ENCODE data around the gene VPS13D. TPM values are rescaled to one million over a fixed set of nuclear protein-coding genes. Genes with fewer than 3 reads are reported as not detected.

VPS13D gene
- total and polyA plus RNA-seq, 2 of the 4 experiments (the other 2 are of a cell fraction), result 9.0 to 16.3 TPM

DNA sequence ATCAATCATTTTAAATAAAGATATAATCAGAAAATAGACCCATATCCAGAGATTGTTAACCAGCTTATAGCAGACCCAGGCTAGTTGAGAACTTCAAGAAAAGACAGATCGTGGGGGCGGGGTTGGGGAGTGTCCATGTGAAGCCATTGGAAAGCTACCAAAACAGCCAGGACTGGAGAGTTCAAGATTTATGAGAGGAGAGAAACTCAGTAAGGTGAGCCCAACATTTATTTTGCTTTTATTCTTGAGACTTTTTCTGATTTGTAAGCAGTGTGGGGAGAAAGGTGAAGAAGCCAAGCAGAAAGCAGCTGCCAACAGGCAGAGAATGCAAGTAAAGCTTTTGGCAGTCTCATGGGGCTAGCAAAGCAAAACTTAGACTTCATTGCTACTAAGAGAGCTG lies 179.9 kb downstream of the VPS13D start:
- no peak overlapping the region for H2BK120ac ChIP-seq (ENCODE audit: low read depth, low read length)
- ChIA-PET CTCF (interaction anchor here (1.1 kb wide), 1 partner anchor 25 kb away, joined by 5 read pairs; no protein-coding TSS in a partner anchor), POLR2A (ENCODE audit: unreplicated experiment) (no interaction called here)
- H3K14ac ChIP-seq (replicated peaks; ENCODE audit: low read depth, low read length), result no peak overlapping the region
- H3K18ac ChIP-seq (ENCODE audit: low read depth, low read length), result no peak overlapping the region
- no peaks in the 10 kb centered on the region; the same call in 1 of the 2 replicates for H3K9me3 ChIP-seq (ENCODE audit: control insufficient read depth, insufficient read depth, low read length)
- no peak overlapping the region for H3K4me3 ChIP-seq (ENCODE audit: insufficient read depth, low read depth, low read length)
- H3K9me1 ChIP-seq (ENCODE audit: insufficient read depth, low read length), result peaks cover 16% of the 10 kb centered on the region
- dilution Hi-C loops (cut with HindIII; ENCODE audit: low sequenced_read_pairs, unreplicated experiment) (no loop called here), in situ Hi-C loops (cut with MboI; ENCODE audit: low sequenced_read_pairs) (loop anchor here (25.0 kb wide), 1 partner anchor 203 kb away; the partner anchor contains the start of gene DHRS3), intact Hi-C loops (cut with micrococcal nuclease) (loop anchor here (5.0 kb wide), 1 partner anchor 53 kb away; no protein-coding TSS in a partner anchor)
- H2AFZ ChIP-seq (replicated peaks; ENCODE audit: low read length, poor library complexity), result no peak overlapping the region
- H3K23ac ChIP-seq (ENCODE audit: low read depth, low read length), result no peak overlapping the region
- no peak overlapping the region for H3K4me2 ChIP-seq (ENCODE audit: low read depth, low read length)
- H2BK20ac ChIP-seq (ENCODE audit: low read depth, low read length), result no peak overlapping the region
- H3K4me1 ChIP-seq (ENCODE audit: control insufficient read depth, insufficient read depth, low read length), result peaks cover 22% of the 10 kb centered on the region
- no TSS peak for BruUV-seq (replicated peaks)
- H3K79me1 ChIP-seq (ENCODE audit: low read depth in 1 of 2, low read length in 2 of 2), result peaks cover 0 to 3% of the 10 kb centered on the region in 2 experiments; a peak in 1 of 4 replicates
- no peak overlapping the region; the same call in 2 of the 3 replicates for H2BK15ac ChIP-seq (ENCODE audit: low read depth, low read length)
- no peak overlapping the region for H4K8ac ChIP-seq (ENCODE audit: low read depth in 2 of 2, low read length in 2 of 2)
- TF ChIP-seq CHD1 (IDR thresholded peaks at IDR 0.05; ENCODE audit: low read depth, low read length), result no peak
- TF ChIP-seq MXI1 (IDR thresholded peaks at IDR 0.05; ENCODE audit: borderline replicate concordance, low read depth, low read length), result no peak
- no peak for TF ChIP-seq RFX5 (IDR thresholded peaks at IDR 0.05; ENCODE audit: low read depth, low read length)
- TF ChIP-seq, protein P1, sequence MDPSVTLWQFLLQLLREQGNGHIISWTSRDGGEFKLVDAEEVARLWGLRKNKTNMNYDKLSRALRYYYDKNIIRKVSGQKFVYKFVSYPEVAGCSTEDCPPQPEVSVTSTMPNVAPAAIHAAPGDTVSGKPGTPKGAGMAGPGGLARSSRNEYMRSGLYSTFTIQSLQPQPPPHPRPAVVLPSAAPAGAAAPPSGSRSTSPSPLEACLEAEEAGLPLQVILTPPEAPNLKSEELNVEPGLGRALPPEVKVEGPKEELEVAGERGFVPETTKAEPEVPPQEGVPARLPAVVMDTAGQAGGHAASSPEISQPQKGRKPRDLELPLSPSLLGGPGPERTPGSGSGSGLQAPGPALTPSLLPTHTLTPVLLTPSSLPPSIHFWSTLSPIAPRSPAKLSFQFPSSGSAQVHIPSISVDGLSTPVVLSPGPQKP (IDR thresholded peaks at IDR 0.05; ENCODE audit: borderline replicate concordance, low read depth, low read length), result no peak
- no peak overlapping the region for H3K4ac ChIP-seq (ENCODE audit: low read depth, low read length)
- H2BK5ac ChIP-seq (ENCODE audit: low read depth, low read length, poor library complexity, severe bottlenecking), result no peak overlapping the region
- H3K27me3 ChIP-seq (ENCODE audit: control insufficient read depth, insufficient read depth, low read length), result no peaks in the 10 kb centered on the region
- H2AK5ac ChIP-seq (ENCODE audit: low read depth, low read length), result no peak overlapping the region
- H4K91ac ChIP-seq (ENCODE audit: insufficient read depth, low read depth, low read length), result no peak overlapping the region
- H4K5ac ChIP-seq (ENCODE audit: low read depth, low read length), result no peak overlapping the region
- H3K9ac ChIP-seq (ENCODE audit: low read depth, low read length), result no peak overlapping the region
- H2AK9ac ChIP-seq (replicated peaks; ENCODE audit: low read depth, low read length, poor library complexity), result no peak overlapping the region
- H3K27ac ChIP-seq (ENCODE audit: insufficient read depth, low read length), result no peak overlapping the region
- ATAC-seq (ENCODE audit: low read depth), result no peak
- 94% methylated on average over 2 of the region's 2 CpGs; no CpG with 5 or more reads in 1 of the 2 experiments for WGBS, 2 experiments (ENCODE audit: extremely low coverage in 2 of 2, insufficient read length in 1 of 2)
- no peak overlapping the region for H3K56ac ChIP-seq (ENCODE audit: extremely low read depth, insufficient read depth, low read length)
- H4K20me1 ChIP-seq (ENCODE audit: insufficient read depth, low read length), result no peaks in the 10 kb centered on the region
- peaks cover 11% of the 10 kb centered on the region; the same call in 1 of the 2 replicates for H3K36me3 ChIP-seq (ENCODE audit: control insufficient read depth, insufficient read depth, low read length)
- no peak for DNase-seq
